WTC11 (cell line): ENCODE data around the gene CALN1.

ENCODE experiments used
- AR ChIP-seq: fragments of 250-450 bp; sonication (Bioruptor Pico); IDR thresholded peaks from 2 replicates; pipeline ENCODE4 v1.9.0; 2021; ENCODE audit warnings: mild to moderate bottlenecking
- ATF1 ChIP-seq: sonication (generic); formaldehyde crosslinking; IDR thresholded peaks from 2 replicates; pipeline ENCODE4 v1.8.1; 2023; ENCODE audit warnings: mild to moderate bottlenecking, moderate library complexity, missing genetic modification reagents
- ATF3 ChIP-seq: sonication (generic); formaldehyde crosslinking; conservative IDR thresholded peaks from 2 replicates; pipeline ENCODE4 v1.8.1; 2022; ENCODE audit warnings: mild to moderate bottlenecking, missing genetic modification reagents
- CTCF ChIP-seq: fragments of 200-600 bp; IDR thresholded peaks from 2 replicates; pipeline ENCODE4 v1.8.0; 2022; ENCODE audit warnings: antibody characterized with exemption
- JUN ChIP-seq: sonication (generic); formaldehyde crosslinking; IDR thresholded peaks from 2 replicates; pipeline ENCODE4 v1.8.0; 2023; ENCODE audit warnings: mild to moderate bottlenecking, missing genetic modification reagents
- MLX ChIP-seq: sonication (generic); formaldehyde crosslinking; IDR thresholded peaks from 2 replicates; pipeline ENCODE4 v1.8.1; 2023; ENCODE audit warnings: mild to moderate bottlenecking, missing genetic modification reagents, moderate library complexity
- NR2C2 ChIP-seq: sonication (generic); formaldehyde crosslinking; IDR thresholded peaks from 2 replicates; pipeline ENCODE4 v1.8.0; 2022; ENCODE audit warnings: mild to moderate bottlenecking, missing genetic modification reagents
- NR3C1 ChIP-seq: sonication (generic); formaldehyde crosslinking; conservative IDR thresholded peaks from 2 replicates; pipeline ENCODE4 v1.8.1; 2023; ENCODE audit warnings: low read depth, mild to moderate bottlenecking, missing genetic modification reagents
- RELA ChIP-seq: sonication (generic); formaldehyde crosslinking; IDR thresholded peaks from 2 replicates; pipeline ENCODE4 v1.8.1; 2022; ENCODE audit warnings: missing genetic modification reagents, mild to moderate bottlenecking, borderline replicate concordance
- USF2 ChIP-seq: sonication (generic); formaldehyde crosslinking; IDR thresholded peaks from 2 replicates; pipeline ENCODE4 v1.8.1; 2023; ENCODE audit warnings: mild to moderate bottlenecking, missing genetic modification reagents, moderate library complexity
- ZMAT4 ChIP-seq: fragments of 250-450 bp; sonication (Bioruptor Pico); IDR thresholded peaks from 2 replicates; pipeline ENCODE4 v1.9.0; 2021; ENCODE audit warnings: mild to moderate bottlenecking

GRCh38 chr7:71896535-71896934 is 515.6 kb downstream of the CALN1 start:
- TF ChIP-seq ATF1 (CRISPR knock-in tag) = no peak
- no peak for TF ChIP-seq JUN
- no peak for TF ChIP-seq NR2C2 (CRISPR knock-in tag)
- TF ChIP-seq RELA (CRISPR knock-in tag) = no peak
- no peak for TF ChIP-seq CTCF
- no peak for TF ChIP-seq ATF3 (CRISPR knock-in tag)
- no peak for TF ChIP-seq ZMAT4 (CRISPR knock-in tag)
- TF ChIP-seq AR (CRISPR knock-in tag) = no peak
- TF ChIP-seq MLX = no peak
- no peak for TF ChIP-seq USF2
- TF ChIP-seq NR3C1 (CRISPR knock-in tag) = no peak
